ES-I3 (cell line): Measurements from ENCODE around the gene USP9X.

Experiments used
- H3K36me3 ChIP-seq: 2 replicates; pipeline ENCODE4 v1.6.1; 2013; ENCODE audit warnings: mild to moderate bottlenecking, low read length, control low read depth, moderate library complexity; ENCODE audit not compliant: insufficient read depth
- H3K4me1 ChIP-seq: 2 replicates; pipeline ENCODE4 v1.6.1; 2013; ENCODE audit warnings: mild to moderate bottlenecking, control low read depth, low read length; ENCODE audit not compliant: insufficient read depth
- H3K9ac ChIP-seq: 2 replicates; pipeline ENCODE4 v1.6.1; 2013; ENCODE audit warnings: low read depth, mild to moderate bottlenecking, low read length, moderate library complexity
- H3K9me3 ChIP-seq: 2 replicates; pipeline ENCODE4 v1.6.1; 2013; ENCODE audit warnings: mild to moderate bottlenecking, low read length, moderate library complexity; ENCODE audit not compliant: control insufficient read depth, insufficient read depth

The USP9X gene

GRCh38 chrX:41067721-41068120, 17.5 kb upstream of the USP9X start:
- no peak overlapping the region for H3K9ac ChIP-seq
- H3K4me1 ChIP-seq: peaks cover 6% of the 10 kb centered on the region; the same call in 1 of the 2 replicates
- H3K36me3 ChIP-seq: no peaks in the 10 kb centered on the region
- H3K9me3 ChIP-seq: no peaks in the 10 kb centered on the region

- no peak overlapping the region for H3K9ac ChIP-seq
- no peaks in the 10 kb centered on the region for H3K36me3 ChIP-seq
Observed at GRCh38 chrX:41076742-41077141, 8.5 kb upstream of the USP9X start.

GRCh38 chrX:41081821-41082220, 3.4 kb upstream of the USP9X start:
- no peaks in the 10 kb centered on the region for H3K9me3 ChIP-seq
- H3K36me3 ChIP-seq: no peaks in the 10 kb centered on the region
- no peaks in the 10 kb centered on the region for H3K4me1 ChIP-seq
- no peak overlapping the region for H3K9ac ChIP-seq

More at GRCh38 chrX:41076742-41077141, 8.5 kb upstream of the USP9X start:
- H3K9me3 ChIP-seq: no peaks in the 10 kb centered on the region
- no peaks in the 10 kb centered on the region; the same call in 1 of the 2 replicates for H3K4me1 ChIP-seq

- Histone ChIP-seq H3K4me1 (no peaks in the 10 kb centered on the region), H3K9me3 (no peaks in the 10 kb centered on the region), H3K9ac (no peak overlapping the region), H3K36me3 (no peaks in the 10 kb centered on the region; the same call in 1 of the 2 replicates)
Observed at GRCh38 chrX:41082783-41083182, 2.5 kb upstream of the USP9X start.

GRCh38 chrX:41084044-41084892, 977 bp upstream of the USP9X start:
- no peaks in the 10 kb centered on the region for H3K4me1 ChIP-seq
- no peaks in the 10 kb centered on the region; the same call in 1 of the 2 replicates for H3K36me3 ChIP-seq
- no peaks in the 10 kb centered on the region for H3K9me3 ChIP-seq
- H3K9ac ChIP-seq: peak overlapping the region; percentile 95

- Histone ChIP-seq H3K4me1 (no peaks in the 10 kb centered on the region), H3K9ac (peak overlapping the region; percentile 68), H3K36me3 (no peaks in the 10 kb centered on the region; the same call in 1 of the 2 replicates), H3K9me3 (no peaks in the 10 kb centered on the region)
Observed at GRCh38 chrX:41085512-41085877, 250 bp downstream of the USP9X start.

- Histone ChIP-seq H3K9ac (peak overlapping the region; percentile 68), H3K9me3 (no peaks in the 10 kb centered on the region), H3K36me3 (no peaks in the 10 kb centered on the region; the same call in 1 of the 2 replicates), H3K4me1 (no peaks in the 10 kb centered on the region)
Observed at GRCh38 chrX:41085878-41086626, 807 bp downstream of the USP9X start.

- Histone ChIP-seq H3K9ac (peak overlapping the region; percentile 68), H3K36me3 (no peaks in the 10 kb centered on the region; the same call in 1 of the 2 replicates), H3K9me3 (no peaks in the 10 kb centered on the region), H3K4me1 (no peaks in the 10 kb centered on the region)
Observed at GRCh38 chrX:41086627-41086932, 1.3 kb downstream of the USP9X start.

GRCh38 chrX:41087201-41087600, 2.0 kb downstream of the USP9X start:
- no peaks in the 10 kb centered on the region for H3K9me3 ChIP-seq
- H3K9ac ChIP-seq: peak overlapping the region; percentile 68
- no peaks in the 10 kb centered on the region for H3K4me1 ChIP-seq
- H3K36me3 ChIP-seq: no peaks in the 10 kb centered on the region; the same call in 1 of the 2 replicates

- H3K9me3 ChIP-seq: no peaks in the 10 kb centered on the region
- H3K9ac ChIP-seq: no peak overlapping the region; the same call in 1 of the 2 replicates
- no peaks in the 10 kb centered on the region; the same call in 1 of the 2 replicates for H3K36me3 ChIP-seq
- peaks cover 12% of the 10 kb centered on the region for H3K4me1 ChIP-seq
Observed at GRCh38 chrX:41090568-41091238, 5.5 kb downstream of the USP9X start.

- H3K4me1 ChIP-seq: peaks cover 18% of the 10 kb centered on the region
Observed at GRCh38 chrX:41092776-41093175, 7.5 kb downstream of the USP9X start.

GRCh38 chrX:41095174-41095573, 9.9 kb downstream of the USP9X start:
- no peaks in the 10 kb centered on the region for H3K9me3 ChIP-seq
- H3K36me3 ChIP-seq: no peaks in the 10 kb centered on the region
- H3K4me1 ChIP-seq: peaks cover 18% of the 10 kb centered on the region
- H3K9ac ChIP-seq: no peak overlapping the region

More at GRCh38 chrX:41092776-41093175, 7.5 kb downstream of the USP9X start:
- H3K9me3 ChIP-seq: no peaks in the 10 kb centered on the region
- H3K36me3 ChIP-seq: no peaks in the 10 kb centered on the region
- H3K9ac ChIP-seq: no peak overlapping the region

- Histone ChIP-seq H3K9ac (no peak overlapping the region), H3K9me3 (no peaks in the 10 kb centered on the region), H3K36me3 (no peaks in the 10 kb centered on the region), H3K4me1 (peaks cover 18% of the 10 kb centered on the region)
Observed at GRCh38 chrX:41095908-41096307, 10.7 kb downstream of the USP9X start.

GRCh38 chrX:41096339-41096955, 11.2 kb downstream of the USP9X start:
- Histone ChIP-seq H3K9me3 (no peaks in the 10 kb centered on the region), H3K4me1 (peaks cover 18% of the 10 kb centered on the region), H3K36me3 (no peaks in the 10 kb centered on the region)

More at GRCh38 chrX:41096339-41096955, 11.2 kb downstream of the USP9X start:
- H3K9ac ChIP-seq: no peak overlapping the region
